CD4-positive, alpha-beta T cell treated with Interferon gamma for 1 hour (primary cell): Measurements from ENCODE around the gene CSH1.
"Not testable (repeated sequence)": the region's sequence is repeated elsewhere in the genome, so short reads cannot be mapped to it uniquely, and the experiment has no call there.

ENCODE experiments used
- DNase-seq: peaks from one replicate; pipeline ENCODE4 v3.0.0-alpha.2; 2020

CSH1 gene

GRCh38 chr17:63896524-63897354 is at the start of gene CSH1:
CSH1 (minus strand) TSS chr17:63896574; CDS start chr17:63896511, 63 bp downstream.
- not testable (repeated sequence) for DNase-seq

DNA sequence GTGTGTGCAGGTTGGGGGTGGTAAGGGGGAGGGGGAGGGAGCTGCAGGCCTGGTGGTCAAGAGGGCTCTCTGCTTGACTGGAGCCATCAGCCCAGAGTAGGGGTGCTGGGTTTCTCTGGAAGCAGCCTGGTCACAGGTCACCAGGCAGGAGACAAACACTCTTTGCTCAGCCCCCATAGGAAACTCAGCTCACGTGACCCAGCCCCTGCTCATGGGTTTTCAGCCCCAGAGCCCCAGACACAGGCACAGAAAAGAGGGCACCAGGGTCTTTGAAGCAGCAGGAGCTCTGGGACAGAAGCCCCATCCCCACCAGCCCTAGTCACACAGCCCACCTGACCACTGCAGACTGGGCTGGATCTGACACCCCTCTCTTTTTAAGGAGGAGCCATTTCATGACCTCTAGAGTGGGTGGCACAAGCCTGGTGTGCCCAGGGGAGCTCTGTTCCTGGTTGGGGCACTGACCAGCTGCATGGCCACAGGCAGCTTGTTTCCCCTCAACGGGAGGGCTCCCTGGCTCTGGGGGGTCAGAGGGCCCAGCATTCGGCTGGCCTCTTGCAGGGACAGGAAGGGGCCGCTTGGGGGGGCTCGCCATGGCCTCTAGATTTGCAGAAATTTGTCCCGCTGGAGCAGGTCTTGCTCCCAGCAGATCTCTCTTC is 49.5 kb upstream of the CSH1 start:
- peak; percentile 13 for DNase-seq

GRCh38 chr17:63944736-63945499 is 48.5 kb upstream of the CSH1 start:
- DNase-seq = no peak

- DNase-seq = no peak
These were observed 47.4 kb upstream of the CSH1 start for GRCh38 chr17:63943745-63944144.

- DNase-seq = no peak
These were observed 46.1 kb upstream of the CSH1 start for GRCh38 chr17:63942309-63942985.

DNA sequence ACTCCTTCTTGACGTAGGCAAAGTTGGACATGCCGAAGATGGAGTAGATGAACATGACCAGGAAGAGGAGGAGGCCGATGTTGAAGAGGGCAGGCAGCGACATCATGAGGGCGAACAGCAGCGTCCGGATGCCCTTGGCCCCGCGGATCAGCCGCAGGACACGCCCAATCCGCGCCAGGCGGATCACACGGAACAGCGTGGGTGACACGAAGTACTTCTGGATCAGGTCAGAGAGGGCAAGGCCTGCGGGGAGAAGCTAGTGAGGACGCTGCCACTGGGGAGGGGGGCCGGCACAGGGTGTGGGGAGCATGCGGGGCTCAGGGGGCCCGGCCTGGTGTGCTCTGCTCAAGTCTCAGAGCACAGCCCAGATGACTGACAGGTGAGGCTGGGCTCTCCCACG is 45.4 kb upstream of the CSH1 start:
- no peak for DNase-seq

GRCh38 chr17:63941162-63941561 is 44.8 kb upstream of the CSH1 start:
- DNase-seq = no peak

GRCh38 chr17:63940584-63940983 is 44.2 kb upstream of the CSH1 start:
- no peak for DNase-seq

DNA sequence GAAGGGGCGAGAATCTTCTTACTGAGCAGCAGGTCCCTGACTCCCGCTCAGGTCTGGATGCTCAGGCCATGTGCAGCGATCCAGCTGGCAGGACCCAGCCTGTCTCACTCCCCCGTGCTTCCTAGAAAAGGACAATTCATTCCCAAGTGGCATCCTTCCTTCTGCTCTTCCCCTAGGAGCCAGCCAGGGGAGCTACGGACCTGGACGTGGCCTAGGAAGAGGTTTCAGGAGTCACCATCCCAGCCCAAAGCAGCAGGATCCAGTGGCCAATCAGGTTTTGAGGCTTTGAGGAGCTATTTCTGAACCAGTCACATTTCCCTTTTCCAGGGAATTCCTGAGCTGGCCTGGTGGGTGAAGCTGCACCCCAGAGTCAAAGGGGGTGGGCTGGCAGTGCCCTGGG is 43.5 kb upstream of the CSH1 start:
- no peak for DNase-seq

- no peak for DNase-seq
These were observed 43.0 kb upstream of the CSH1 start for GRCh38 chr17:63939401-63939800.

- DNase-seq = no peak
These were observed 41.5 kb upstream of the CSH1 start for GRCh38 chr17:63937920-63938319.

- DNase-seq = no peak
These were observed 40.9 kb upstream of the CSH1 start for GRCh38 chr17:63937319-63937718.

DNA sequence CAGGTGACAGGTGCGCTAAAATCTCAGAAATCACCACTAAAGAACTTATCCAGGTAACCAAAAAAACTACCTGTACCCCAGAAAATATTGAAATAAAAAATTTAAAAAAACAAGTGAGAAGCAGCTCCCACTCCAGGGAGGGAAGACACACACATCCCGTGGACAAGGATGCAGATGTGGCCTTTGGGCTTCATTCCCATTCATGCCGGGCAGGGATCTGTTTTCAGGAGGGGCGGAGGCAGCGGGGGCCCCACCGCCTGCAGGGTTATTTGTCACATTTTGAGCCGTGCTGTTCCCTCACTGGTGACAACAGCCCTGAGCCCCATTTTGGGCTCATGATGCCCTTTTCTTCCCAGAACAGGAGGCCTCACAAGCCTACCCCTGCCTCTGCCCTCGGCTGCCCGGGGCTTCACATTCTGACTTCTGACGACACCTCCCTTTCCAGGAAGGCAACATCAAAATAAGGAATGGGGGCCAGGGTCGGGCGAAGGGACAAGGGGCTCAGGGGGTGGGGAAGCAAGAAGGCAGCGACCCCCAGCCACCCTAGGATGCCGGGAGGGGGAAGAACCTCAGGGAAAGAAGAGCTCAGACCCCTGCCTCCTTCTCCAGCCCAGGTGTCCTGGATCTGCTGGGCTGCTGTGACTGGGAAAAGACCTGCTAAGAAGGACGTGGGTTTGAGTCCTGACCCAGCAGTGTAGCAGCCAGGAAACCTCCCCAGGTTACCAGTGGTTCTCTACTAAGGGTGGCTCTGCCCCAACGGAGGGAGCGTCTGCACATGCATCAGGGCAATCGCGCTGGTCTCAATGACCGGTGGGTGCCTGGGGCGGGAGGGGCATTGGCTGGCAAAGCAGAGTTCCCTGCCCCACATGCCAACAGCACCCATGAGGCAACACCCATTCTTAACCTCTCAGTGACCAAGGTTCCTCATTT is 38.1 kb upstream of the CSH1 start:
- no peak for DNase-seq

DNA sequence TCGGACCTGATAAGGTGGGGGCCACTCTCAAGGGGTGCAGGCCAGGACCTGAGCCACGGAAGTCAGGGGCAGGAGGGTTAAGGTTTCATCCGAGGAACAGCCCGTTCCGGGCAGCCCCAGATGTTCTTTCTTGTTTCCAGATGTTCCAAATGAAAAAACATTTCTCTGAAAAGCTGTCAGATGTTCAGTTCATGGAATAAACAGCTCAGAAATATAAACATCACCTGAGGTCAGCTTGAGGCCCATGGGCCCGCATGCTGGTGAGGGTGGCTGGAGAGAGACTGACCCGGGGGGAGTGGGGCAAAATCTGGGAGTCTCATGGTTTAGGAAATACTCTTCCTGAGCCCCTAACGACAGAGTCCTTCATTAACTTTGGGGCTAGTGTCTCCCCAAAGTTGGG is 37.2 kb upstream of the CSH1 start:
- no peak for DNase-seq

DNA sequence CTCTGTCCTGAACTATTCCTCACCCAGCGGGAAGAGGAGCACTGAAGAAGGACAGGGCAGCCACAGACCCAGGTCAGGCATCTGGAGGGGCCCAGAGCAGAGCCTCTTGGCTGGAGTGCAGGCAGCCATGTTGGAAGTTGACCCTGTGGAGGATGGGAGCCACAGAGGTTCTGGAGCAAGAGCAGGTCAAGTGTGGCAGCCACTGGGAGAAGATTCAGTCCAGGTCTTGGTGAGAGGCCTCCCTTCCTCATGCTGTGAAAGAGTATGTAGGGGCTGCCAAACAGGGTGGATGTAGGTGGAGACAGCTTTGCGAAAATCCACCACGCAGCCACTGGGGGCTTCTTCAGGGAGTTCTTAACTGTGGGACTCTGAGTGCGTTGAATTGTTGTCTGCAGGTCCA is 36.3 kb upstream of the CSH1 start:
- DNase-seq = no peak

DNA sequence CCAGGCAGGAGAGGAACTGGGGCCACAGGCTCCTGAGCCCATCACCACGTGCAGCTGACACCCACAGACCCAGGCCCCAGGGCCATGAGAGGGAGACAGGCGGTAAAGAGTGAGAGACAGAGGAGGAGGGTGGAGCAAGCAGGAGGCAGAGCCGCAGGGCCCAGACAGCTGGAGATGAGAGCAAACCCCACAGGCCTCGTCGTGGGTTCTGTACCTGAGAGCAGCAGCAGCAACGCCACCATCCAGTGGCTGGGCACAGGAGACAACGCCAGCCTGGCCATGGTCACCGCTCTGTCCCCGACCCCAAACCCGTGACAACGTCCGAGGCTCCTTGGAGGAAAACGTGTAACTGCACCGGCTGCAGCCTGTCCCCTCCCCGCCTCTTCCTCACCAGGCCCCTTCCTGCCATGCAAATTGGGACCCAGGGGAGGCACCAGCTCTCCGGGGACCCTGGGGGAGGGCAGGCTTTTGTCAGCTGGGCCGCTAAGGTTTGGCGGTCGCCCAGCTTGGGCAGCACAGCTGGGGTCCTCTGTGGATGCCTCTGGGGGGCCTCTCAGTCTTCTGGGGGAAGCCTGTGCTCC is 35.7 kb upstream of the CSH1 start, which contains the start of gene CD79B:
CD79B (minus strand) TSS at position 351 of the 581 bp plus-strand sequence; CDS start at position 281, 70 bp downstream.
- DNase-seq = peak; percentile 62

DNA sequence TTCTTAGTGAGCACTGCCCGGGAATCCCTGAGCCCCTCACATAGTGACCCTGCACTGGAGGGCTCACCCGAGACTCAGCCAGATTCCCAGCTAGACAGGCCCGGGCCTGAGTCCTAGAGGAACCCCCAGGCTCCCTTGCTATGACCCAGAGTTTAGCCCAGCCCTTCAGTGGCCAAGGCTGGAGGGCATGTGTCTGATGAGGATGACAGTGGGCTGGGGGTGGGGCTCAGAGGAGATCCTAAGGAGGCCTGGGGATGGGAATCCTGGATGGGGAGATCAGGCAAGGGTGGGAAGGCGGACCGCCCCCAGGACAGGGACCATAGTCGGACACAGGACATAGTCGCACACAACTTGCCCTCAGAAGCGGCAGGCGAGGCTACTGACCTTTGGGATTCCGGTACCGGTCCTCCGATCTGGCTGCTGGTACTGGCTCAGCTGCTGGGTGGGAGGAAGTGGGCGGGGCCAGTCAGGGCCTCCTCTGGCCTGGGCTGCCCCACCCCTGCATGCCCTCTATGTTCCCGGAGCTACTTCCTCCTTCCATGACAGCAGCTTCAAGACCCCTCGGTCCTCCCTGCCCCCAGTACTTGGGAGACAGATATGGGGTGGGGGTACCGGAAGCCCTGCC is 34.7 kb upstream of the CSH1 start:
- DNase-seq = peak; percentile 73

GRCh38 chr17:63929860-63930766 is 33.7 kb upstream of the CSH1 start:
- no peak for DNase-seq

GRCh38 chr17:63928966-63929695 is 32.8 kb upstream of the CSH1 start:
- no peak for DNase-seq
